Measurements from ENCODE around the gene EXOSC10.
A peak's percentile ranks its signal among the peaks of the same experiment; 100 is the strongest.
"Not testable (repeated sequence)": the region's sequence is repeated elsewhere in the genome, so short reads cannot be mapped to it uniquely, and the experiment has no call there.

Gene EXOSC10

GRCh38 chr1:11114966-11115365, 15.3 kb upstream of the EXOSC10 start:
- no peak for TF ChIP-seq CTCF (IDR thresholded peaks at IDR 0.05; ENCODE audit: borderline replicate concordance, insufficient read depth, low read depth, low read length)
- H3K4me3 ChIP-seq (ENCODE audit: low read depth, low read length) = no peak overlapping the region

- no peak for TF ChIP-seq CTCF (IDR thresholded peaks at IDR 0.05; ENCODE audit: borderline replicate concordance, insufficient read depth, low read depth, low read length)
- H3K4me3 ChIP-seq (ENCODE audit: low read depth, low read length) = no peak overlapping the region
These were observed 9.5 kb upstream of the EXOSC10 start for GRCh38 chr1:11109047-11109760.

- TF ChIP-seq CTCF (IDR thresholded peaks at IDR 0.05; ENCODE audit: borderline replicate concordance, insufficient read depth, low read depth, low read length) = no peak
- H3K4me3 ChIP-seq (ENCODE audit: low read depth, low read length) = no peak overlapping the region
These were observed 7.9 kb upstream of the EXOSC10 start for GRCh38 chr1:11107599-11107998.

- TF ChIP-seq CTCF (IDR thresholded peaks at IDR 0.05; ENCODE audit: borderline replicate concordance, insufficient read depth, low read depth, low read length) = no peak
- H3K4me3 ChIP-seq (ENCODE audit: low read depth, low read length) = no peak overlapping the region
These were observed 5.9 kb upstream of the EXOSC10 start for GRCh38 chr1:11105586-11105985.

- H3K4me3 ChIP-seq (ENCODE audit: low read depth, low read length) = no peak overlapping the region
- TF ChIP-seq CTCF (IDR thresholded peaks at IDR 0.05; ENCODE audit: borderline replicate concordance, insufficient read depth, low read depth, low read length) = no peak
These were observed 1.7 kb upstream of the EXOSC10 start for GRCh38 chr1:11101347-11101746.

GRCh38 chr1:11100806-11101205, 1.1 kb upstream of the EXOSC10 start:
- not testable (repeated sequence) for H3K4me3 ChIP-seq (ENCODE audit: low read depth, low read length)

GRCh38 chr1:11100149-11100493, 452 bp upstream of the EXOSC10 start:
- TF ChIP-seq CTCF (IDR thresholded peaks at IDR 0.05; ENCODE audit: borderline replicate concordance, insufficient read depth, low read depth, low read length) = no peak

GRCh38 chr1:11098931-11099309, 749 bp downstream of the EXOSC10 start:
- TF ChIP-seq CTCF (IDR thresholded peaks at IDR 0.05; ENCODE audit: borderline replicate concordance, insufficient read depth, low read depth, low read length) = no peak
- peak overlapping the region; percentile 91 for H3K4me3 ChIP-seq (ENCODE audit: low read depth, low read length)

More at GRCh38 chr1:11100149-11100493, 452 bp upstream of the EXOSC10 start:
- peak overlapping the region; percentile 91 for H3K4me3 ChIP-seq (ENCODE audit: low read depth, low read length)

- H3K4me3 ChIP-seq (ENCODE audit: low read depth, low read length) = not testable (repeated sequence)
These were observed 15.9 kb downstream of the EXOSC10 start for GRCh38 chr1:11083784-11084183.

Measured in GM12875 (cell line).